ENCODE data around the gene REC8. TPM values are rescaled to one million over a fixed set of nuclear protein-coding genes. Genes with fewer than 3 reads are reported as not detected.
A peak's percentile ranks its signal among the peaks of the same experiment; 100 is the strongest.

Gene REC8
- total and polyA plus RNA-seq, 10 of the 15 experiments (the other 5 are each of a cell fraction or from before 2014, with no cell fraction given): 4.2 to 76.9 (median 29.1) TPM

- TF ChIP-seq PBX3 (IDR thresholded peaks at IDR 0.05; ENCODE audit: insufficient replicate concordance, low read depth, low read length): peak; percentile 22
- no peak for TF ChIP-seq NR2C2 (IDR thresholded peaks at IDR 0.05; ENCODE audit: borderline replicate concordance, control insufficient read depth, insufficient read length, low read depth)
- TF ChIP-seq SMARCA5 (IDR thresholded peaks at IDR 0.05): peak; percentile 50; the same call in 1 of the 2 replicates
- TF ChIP-seq ZNF274 (IDR thresholded peaks at IDR 0.05; ENCODE audit: insufficient read depth, insufficient read length): no peak
- no peak for TF ChIP-seq CHD4 (IDR thresholded peaks at IDR 0.05)
- TF ChIP-seq SP1 (IDR thresholded peaks at IDR 0.05; ENCODE audit: low read depth, low read length): peak; percentile 84
- TF ChIP-seq TCF12 (IDR thresholded peaks at IDR 0.05; ENCODE audit: low read depth, low read length): no peak
- TF ChIP-seq RFX5 (IDR thresholded peaks at IDR 0.05; ENCODE audit: low read depth, low read length): no peak; the same call in 1 of the 2 replicates
- TF ChIP-seq YBX1 (IDR thresholded peaks at IDR 0.05): no peak
- peak; percentile 64 for TF ChIP-seq KLF5 (IDR thresholded peaks at IDR 0.05; ENCODE audit: partially characterized antibody)
- no peak for TF ChIP-seq ZBTB11 (CRISPR knock-in tag; IDR thresholded peaks at IDR 0.05)
- TF ChIP-seq MLLT1 (IDR thresholded peaks at IDR 0.05): peak; percentile 51; the same call in 1 of the 2 replicates
- TF ChIP-seq SKIL (IDR thresholded peaks at IDR 0.05; ENCODE audit: low read depth, poor library complexity, severe bottlenecking): no peak
- TF ChIP-seq DPF2 (IDR thresholded peaks at IDR 0.05): peak; percentile 44
- TF ChIP-seq CHD1 (IDR thresholded peaks at IDR 0.05; ENCODE audit: low read depth, low read length): no peak
- peak; percentile 75; the same call in 1 of the 2 replicates for TF ChIP-seq ZBTB40 (IDR thresholded peaks at IDR 0.05; ENCODE audit: borderline replicate concordance)
Observed at GRCh38 chr14:24146978-24147760, 24.7 kb upstream of the REC8 start, which contains the start of gene RNF31 (continued).
